Psoas muscle (tissue), 8 donors: Measurements from ENCODE around the gene OR5K2. TPM values are rescaled to one million over a fixed set of nuclear protein-coding genes. Genes with fewer than 3 reads are reported as not detected.

Experiments
- ATAC-seq, 4 donors: fragments of 200-7000 bp; cut with Tn5 transposase; one replicate each; pipeline ENCODE4 v1.9.1; 2020; ENCODE audit warnings: moderate library complexity in 3 of 4, mild to moderate bottlenecking in 2 of 4
- DNase-seq, 2 donors: peaks; one replicate each; pipeline ENCODE4 v3.0.0-alpha.2; 2020
- H3K27ac ChIP-seq: fragments of 200-600 bp; one replicate; pipeline ENCODE4 v1.8.0; 2022
- H3K27me3 ChIP-seq, 3 donors: fragments of 200-600 bp in 1 of 3; one replicate each; pipeline versions ENCODE4 v1.6.1 to v1.8.0; 2013 to 2022; ENCODE audit warnings: low read length in 2 of 3, mild to moderate bottlenecking in 2 of 3, moderate library complexity in 1 of 3; ENCODE audit not compliant: insufficient read depth in 3 of 3
- H3K36me3 ChIP-seq, 2 donors: fragments of 200-600 bp in 1 of 2; one replicate each; pipeline versions ENCODE4 v1.6.1 to v1.8.0; 2013 to 2022; ENCODE audit warnings: low read depth in 1 of 2, mild to moderate bottlenecking in 1 of 2, moderate library complexity in 1 of 2; ENCODE audit not compliant: insufficient read depth in 1 of 2
- H3K4me1 ChIP-seq: fragments of 200-600 bp; one replicate; pipeline ENCODE4 v1.8.0; 2022
- H3K4me3 ChIP-seq: fragments of 200-600 bp; one replicate; pipeline ENCODE4 v1.8.0; 2022; ENCODE audit warnings: mild to moderate bottlenecking
- H3K9me3 ChIP-seq: fragments of 200-600 bp; one replicate; pipeline ENCODE4 v1.8.0; 2022
- CTCF ChIP-seq: fragments of 200-600 bp; IDR thresholded peaks from one replicate; pipeline ENCODE4 v1.8.0; 2022; ENCODE audit warnings: antibody characterized with exemption
- WGBS, 3 donors: extraction: QIAGEN DNeasy Blood & Tissue Kit; methylation state at CpG; one replicate each; pipeline versions ENCODE4 v1.1.6 to v1.1.7; 2013; 5-methylcytosine and 5-hydroxymethylcytosine counted together
- intact Hi-C, 2 donors: fragments of 100-400 bp; cut with DNase I; formaldehyde crosslinking; loops; one replicate each; pipeline versions ENCODE4 v1.11.0 to v1.14.2; 2022
- polyA plus RNA-seq, 3 donors: library from polyadenylated mRNA; stranded (reverse); fragments of 200-250 nt; gene quantifications; one replicate each; pipeline ENCODE4 v1.2.3, GENCODE V29; 2013
- total RNA-seq, 4 donors: library from RNA; stranded (reverse); fragmentation: NEBNext Ultra II Directional in 2 of 4; extraction: Animal tissue kit (Norgen Biotek cat#: 25700) in 2 of 4; gene quantifications; one replicate each; pipeline versions ENCODE4 v1.2.1 to v1.2.4, GENCODE V29; 2021 to 2023
- donor health status: healthy with polysubstance abuse.
- donor health status: DM: no; HTN: no; CAD: no; lungs with moderate emphysema.
- donor health status: Bipolar disorder and iron deficiency.
- donor health status: healthy.
- donor health status: DM: yes; HTN: yes; CAD: no.
- donor health status: DM: no; HTN: no; CAD: no.
- donor health status: DM: no; HTN: no; CAD: no.
- donor health status: DM: yes; HTN: yes; CAD: no.

The OR5K2 gene
- total and polyA plus RNA-seq, 7 donors: not detected

- no peaks in the 10 kb centered on the region for H3K36me3 ChIP-seq
- no peak overlapping the region for H3K4me3 ChIP-seq
- DNase-seq (no peak), ATAC-seq (no peak)
- no peaks in the 10 kb centered on the region for H3K4me1 ChIP-seq
- H3K27ac ChIP-seq: no peak overlapping the region
- no peak for TF ChIP-seq CTCF
- intact Hi-C loops: no loop called here
- peaks cover 37% of the 10 kb centered on the region for H3K9me3 ChIP-seq
- 80 to 86% (median 83%) methylated on average over 3 of the region's 3 CpGs for WGBS, 3 donors
- no peaks in the 10 kb centered on the region for H3K27me3 ChIP-seq
Observed at GRCh38 chr3:98483626-98484025, 13.9 kb upstream of the OR5K2 start.

GRCh38 chr3:98500019-98500418, 2.5 kb downstream of the OR5K2 start:
- no peak for TF ChIP-seq CTCF
- 64 to 69% (median 65%) methylated on average over 4 of the region's 4 CpGs for WGBS, 3 donors
- H3K4me3 ChIP-seq: no peak overlapping the region
- no peak overlapping the region for H3K27ac ChIP-seq
- ATAC-seq (peak in 1 of 4 donors; percentile 11), DNase-seq (no peak)
- H3K27me3 ChIP-seq: no peaks in the 10 kb centered on the region
- no peaks in the 10 kb centered on the region for H3K4me1 ChIP-seq
- no peaks in the 10 kb centered on the region for H3K36me3 ChIP-seq
- H3K9me3 ChIP-seq: no peaks in the 10 kb centered on the region
- intact Hi-C loops: no loop called here

- Histone ChIP-seq H3K9me3 (no peaks in the 10 kb centered on the region), H3K4me1 (no peaks in the 10 kb centered on the region), H3K4me3 (no peak overlapping the region), H3K27me3 (no peaks in the 10 kb centered on the region), H3K27ac (no peak overlapping the region), H3K36me3 (no peaks in the 10 kb centered on the region)
- no peak for TF ChIP-seq CTCF
- 76 to 80% (median 80%) methylated on average over 4 of the region's 4 CpGs for WGBS, 3 donors
- ATAC-seq (no peak), DNase-seq (no peak)
- intact Hi-C loops: no loop called here
Observed at GRCh38 chr3:98501270-98501669, 3.8 kb downstream of the OR5K2 start.

- Histone ChIP-seq H3K27ac (no peak overlapping the region), H3K4me1 (no peaks in the 10 kb centered on the region), H3K27me3 (no peaks in the 10 kb centered on the region), H3K36me3 (no peaks in the 10 kb centered on the region), H3K4me3 (no peak overlapping the region), H3K9me3 (no peaks in the 10 kb centered on the region)
- WGBS, 3 donors: 93 to 94% (median 94%) methylated on average over 5 of the region's 5 CpGs
- ATAC-seq (no peak), DNase-seq (no peak)
- no peak for TF ChIP-seq CTCF
- intact Hi-C loops: no loop called here
Observed at GRCh38 chr3:98501863-98502576, 4.5 kb downstream of the OR5K2 start.

GRCh38 chr3:98504539-98504938, 7.1 kb downstream of the OR5K2 start:
- no peak overlapping the region for H3K27ac ChIP-seq
- no peak for ATAC-seq
- no peak for TF ChIP-seq CTCF
- H3K4me1 ChIP-seq: no peaks in the 10 kb centered on the region
- no peak overlapping the region for H3K4me3 ChIP-seq
- no peaks in the 10 kb centered on the region for H3K27me3 ChIP-seq
- no peaks in the 10 kb centered on the region for H3K36me3 ChIP-seq
- WGBS, 3 donors: 71 to 79% (median 78%) methylated on average over 4 of the region's 4 CpGs
- intact Hi-C loops: no loop called here
- no peak for DNase-seq
- H3K9me3 ChIP-seq: no peaks in the 10 kb centered on the region
